Measurements from ENCODE around the gene RASGRF2. TPM values are rescaled to one million over a fixed set of nuclear protein-coding genes. Genes with fewer than 3 reads are reported as not detected.

RASGRF2 gene
- total RNA-seq, 1 experiment from 2014 or later = 2.7 TPM

GRCh38 chr5:81156732-81157131 lies 196.6 kb downstream of the RASGRF2 start:
- Histone ChIP-seq H3K4me3 (no peak overlapping the region), H3K9me3 (0 out of 2 replicates have a peak, but pooled peaks cover 1% of the 10 kb centered on the region), H3K27me3 (no peaks in the 10 kb centered on the region), H3K36me3 (no peaks in the 10 kb centered on the region)
- DNase-seq = no peak

DNA sequence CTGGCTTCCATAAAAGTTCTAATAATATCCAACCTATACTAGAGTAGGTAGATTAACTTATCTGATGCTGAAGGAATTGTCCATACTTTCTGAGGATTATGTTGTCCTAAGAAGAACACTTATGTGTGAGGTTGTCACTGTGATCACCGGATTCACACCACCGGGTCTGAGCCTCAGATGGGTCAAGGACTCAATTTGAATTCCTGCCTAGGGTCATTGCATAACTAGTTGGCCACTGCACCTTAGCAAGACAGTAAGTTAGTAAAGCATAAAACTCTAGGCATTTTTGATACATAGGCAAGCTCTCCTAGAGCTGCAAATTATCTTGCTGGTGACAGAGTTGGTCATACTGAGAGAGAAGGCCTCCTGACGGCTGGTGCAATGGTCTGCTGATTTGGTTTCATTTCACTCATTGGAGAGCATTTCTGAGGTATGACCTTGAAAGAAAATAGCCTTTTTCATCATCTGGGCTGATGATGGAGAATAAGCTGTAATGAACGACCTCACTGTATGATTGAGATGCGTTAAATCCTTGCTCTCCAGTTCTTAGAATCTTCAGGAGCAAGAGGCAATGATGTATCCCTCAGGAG lies 200.9 kb downstream of the RASGRF2 start:
- H3K4me3 ChIP-seq = no peak overlapping the region
- H3K27me3 ChIP-seq = no peaks in the 10 kb centered on the region
- no peak for DNase-seq
- H3K9me3 ChIP-seq = 0 out of 2 replicates have a peak, but pooled peaks cover 1% of the 10 kb centered on the region
- no peaks in the 10 kb centered on the region for H3K36me3 ChIP-seq

GRCh38 chr5:81162501-81162900 lies 202.3 kb downstream of the RASGRF2 start:
- Histone ChIP-seq H3K27me3 (no peaks in the 10 kb centered on the region), H3K9me3 (no peaks in the 10 kb centered on the region), H3K4me3 (no peak overlapping the region), H3K36me3 (no peaks in the 10 kb centered on the region)
- DNase-seq = no peak

DNA sequence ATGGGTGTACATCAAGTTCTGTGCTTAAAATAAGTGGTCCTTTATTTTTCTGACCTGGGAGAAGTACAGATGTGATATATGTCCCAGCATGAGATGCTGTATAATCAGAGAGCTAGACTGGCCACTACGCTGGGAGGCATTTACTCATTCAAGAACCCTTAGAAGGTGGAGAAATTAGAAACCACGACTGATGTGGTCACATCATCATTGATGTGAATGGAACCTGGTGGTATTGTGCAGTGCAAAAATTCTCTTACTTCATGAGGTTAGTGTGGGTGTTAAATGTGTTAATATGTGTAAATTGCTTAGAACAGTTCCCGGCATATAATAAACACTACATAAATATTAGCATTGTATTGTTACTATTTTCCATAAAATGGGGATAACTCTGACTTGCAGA lies 203.5 kb downstream of the RASGRF2 start:
- no peak for DNase-seq
- Histone ChIP-seq H3K4me3 (no peak overlapping the region), H3K9me3 (no peaks in the 10 kb centered on the region), H3K27me3 (no peaks in the 10 kb centered on the region), H3K36me3 (no peaks in the 10 kb centered on the region)

- DNase-seq = no peak
- H3K36me3 ChIP-seq = no peaks in the 10 kb centered on the region
- H3K4me3 ChIP-seq = no peak overlapping the region
- no peaks in the 10 kb centered on the region for H3K27me3 ChIP-seq
- H3K9me3 ChIP-seq = no peaks in the 10 kb centered on the region
Measured at GRCh38 chr5:81164476-81164875, 204.3 kb downstream of the RASGRF2 start.

DNA sequence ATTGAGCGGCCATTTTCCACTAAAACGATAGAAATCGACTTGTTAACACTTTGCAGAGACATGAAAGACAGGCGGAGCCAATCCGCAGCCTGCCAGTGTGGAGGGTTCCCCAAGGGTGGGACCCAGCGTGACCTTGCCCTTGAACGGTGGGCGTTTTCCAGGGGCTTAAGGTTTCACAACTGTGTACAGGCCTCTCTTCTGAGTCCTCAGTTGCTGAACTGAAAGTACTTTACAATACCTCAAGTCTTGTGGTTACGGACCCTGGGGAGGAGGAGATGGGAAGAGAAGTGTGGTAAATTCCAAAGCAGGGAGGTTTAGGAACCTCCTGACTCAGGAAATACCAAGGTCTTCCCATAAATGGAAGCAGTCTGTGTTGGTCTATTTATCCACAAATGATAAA lies 204.8 kb downstream of the RASGRF2 start:
- H3K9me3 ChIP-seq = no peaks in the 10 kb centered on the region
- no peak overlapping the region for H3K4me3 ChIP-seq
- DNase-seq = no peak
- H3K27me3 ChIP-seq = no peaks in the 10 kb centered on the region
- H3K36me3 ChIP-seq = no peaks in the 10 kb centered on the region

GRCh38 chr5:81165493-81166119 lies 205.4 kb downstream of the RASGRF2 start:
- Histone ChIP-seq H3K27me3 (no peaks in the 10 kb centered on the region), H3K4me3 (no peak overlapping the region)
- DNase-seq = peak; percentile 48

GRCh38 chr5:81166430-81166829 lies 206.3 kb downstream of the RASGRF2 start:
- H3K27me3 ChIP-seq = no peaks in the 10 kb centered on the region
- no peaks in the 10 kb centered on the region for H3K9me3 ChIP-seq
- no peaks in the 10 kb centered on the region for H3K36me3 ChIP-seq
- DNase-seq = no peak
- H3K4me3 ChIP-seq = no peak overlapping the region

More at GRCh38 chr5:81165493-81166119, 205.4 kb downstream of the RASGRF2 start:
- no peaks in the 10 kb centered on the region for H3K36me3 ChIP-seq
- H3K9me3 ChIP-seq = no peaks in the 10 kb centered on the region

DNA sequence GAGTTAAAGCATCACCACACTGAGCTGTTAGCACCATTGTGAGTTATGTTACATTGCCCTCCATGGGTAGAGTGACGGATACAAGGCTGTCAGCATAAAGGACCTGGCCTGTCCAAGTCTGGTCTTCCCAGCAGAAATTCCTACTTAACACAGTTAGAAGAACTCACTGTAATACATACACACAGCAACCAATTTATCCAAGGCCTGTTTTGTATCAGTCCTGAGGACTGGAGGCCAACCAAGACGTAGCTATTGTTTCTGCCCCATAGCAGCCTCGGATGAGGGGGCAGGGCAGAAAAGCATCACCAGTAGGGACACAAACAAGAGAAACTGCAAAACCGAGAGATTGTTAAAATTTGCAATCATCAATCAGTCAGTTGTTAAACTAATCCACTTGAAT lies 206.9 kb downstream of the RASGRF2 start:
- no peak for DNase-seq
- no peaks in the 10 kb centered on the region for H3K36me3 ChIP-seq
- H3K27me3 ChIP-seq = no peaks in the 10 kb centered on the region
- no peaks in the 10 kb centered on the region for H3K9me3 ChIP-seq
- H3K4me3 ChIP-seq = no peak overlapping the region

DNA sequence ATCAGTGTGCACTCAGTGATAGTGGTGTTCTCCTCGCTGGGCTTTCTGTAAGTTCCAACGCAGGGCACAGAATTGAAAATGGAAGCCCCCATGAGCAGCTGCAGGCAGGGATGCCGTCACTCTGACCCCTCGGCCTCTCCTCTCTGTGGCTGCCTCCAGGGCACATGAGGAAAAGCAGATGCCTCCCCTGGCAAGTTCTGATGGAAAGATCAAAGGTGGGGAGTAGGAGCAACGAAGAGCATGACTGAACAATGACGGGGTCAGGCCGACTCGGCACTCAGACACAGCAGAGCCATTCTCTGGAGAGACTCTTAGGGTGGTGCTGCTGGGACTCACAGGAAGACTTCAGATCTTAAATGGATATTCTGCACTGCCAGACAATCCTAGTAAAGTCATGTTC lies 207.4 kb downstream of the RASGRF2 start:
- no peak for DNase-seq
- H3K36me3 ChIP-seq = no peaks in the 10 kb centered on the region
- no peaks in the 10 kb centered on the region for H3K9me3 ChIP-seq
- no peak overlapping the region for H3K4me3 ChIP-seq
- no peaks in the 10 kb centered on the region for H3K27me3 ChIP-seq

GRCh38 chr5:81169924-81170323 lies 209.8 kb downstream of the RASGRF2 start:
- Histone ChIP-seq H3K9me3 (no peaks in the 10 kb centered on the region), H3K4me3 (no peak overlapping the region), H3K36me3 (no peaks in the 10 kb centered on the region), H3K27me3 (no peaks in the 10 kb centered on the region)
- DNase-seq = no peak

DNA sequence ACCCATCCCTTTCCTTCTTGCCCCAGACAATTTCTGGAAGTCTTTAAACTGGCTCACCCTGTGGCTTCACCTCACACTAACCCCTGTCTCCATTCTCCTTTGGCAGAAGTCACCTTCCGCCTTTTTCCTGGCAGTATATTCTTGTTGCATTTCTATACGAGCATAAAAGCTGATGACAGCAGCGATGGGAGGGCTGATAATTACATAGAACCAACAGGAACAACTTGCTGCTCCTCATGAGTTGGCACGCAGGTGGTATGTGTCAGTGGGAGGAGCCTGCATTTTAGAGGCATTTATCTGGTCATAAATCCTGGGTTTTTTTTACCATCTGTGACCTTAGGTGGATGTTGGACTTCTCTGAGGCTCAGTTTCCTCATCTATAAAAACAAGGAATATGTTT lies 211.6 kb downstream of the RASGRF2 start:
- peak; percentile 26 for DNase-seq
- no peaks in the 10 kb centered on the region for H3K27me3 ChIP-seq
- no peak overlapping the region for H3K4me3 ChIP-seq
- no peaks in the 10 kb centered on the region for H3K36me3 ChIP-seq
- no peaks in the 10 kb centered on the region for H3K9me3 ChIP-seq

DNA sequence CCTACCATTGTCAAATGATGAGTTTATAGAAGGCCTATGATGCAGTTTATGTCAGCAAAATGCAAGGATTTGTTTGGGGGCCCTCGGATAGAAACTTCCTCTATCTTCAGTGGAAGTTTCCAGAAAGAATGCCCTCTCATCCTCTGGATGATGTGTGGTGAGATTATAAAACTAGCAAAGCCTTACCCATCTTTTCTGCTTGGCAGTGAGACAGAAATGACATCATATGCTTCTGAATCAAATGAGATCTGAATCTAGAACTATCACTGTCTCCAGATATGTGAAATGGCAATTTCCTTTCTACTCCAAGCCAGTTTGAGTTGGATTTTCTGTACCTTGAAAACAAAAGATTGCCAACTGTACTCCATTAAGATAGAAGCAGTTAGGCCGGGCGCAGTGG lies 212.5 kb downstream of the RASGRF2 start:
- H3K4me3 ChIP-seq = no peak overlapping the region
- no peaks in the 10 kb centered on the region for H3K27me3 ChIP-seq
- DNase-seq = no peak
- no peaks in the 10 kb centered on the region for H3K9me3 ChIP-seq
- no peaks in the 10 kb centered on the region for H3K36me3 ChIP-seq

DNA sequence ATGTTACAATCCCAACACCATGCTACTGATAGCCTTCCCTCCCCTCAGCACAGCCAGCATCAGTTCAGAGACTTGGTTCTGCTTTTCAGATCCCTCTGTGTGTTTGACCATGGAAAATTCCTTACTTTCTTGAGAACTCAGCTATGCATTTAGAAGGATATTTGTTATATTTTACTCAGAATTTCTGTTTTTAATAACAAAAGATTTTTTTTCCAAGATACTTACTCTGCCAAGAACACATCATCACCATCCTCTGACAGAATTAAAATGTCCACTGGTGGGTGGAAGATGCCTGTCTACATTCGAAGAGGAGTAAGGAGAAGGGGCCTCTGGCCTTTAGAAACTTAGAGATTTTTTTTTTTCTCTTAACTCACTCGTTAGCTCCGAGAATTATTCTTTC lies 216.9 kb downstream of the RASGRF2 start:
- no peaks in the 10 kb centered on the region for H3K27me3 ChIP-seq
- H3K36me3 ChIP-seq = no peaks in the 10 kb centered on the region
- no peak for DNase-seq
- H3K4me3 ChIP-seq = no peak overlapping the region
- H3K9me3 ChIP-seq = no peaks in the 10 kb centered on the region

- Histone ChIP-seq H3K4me3 (no peak overlapping the region), H3K36me3 (no peaks in the 10 kb centered on the region), H3K27me3 (no peaks in the 10 kb centered on the region), H3K9me3 (no peaks in the 10 kb centered on the region)
- DNase-seq = no peak
Measured at GRCh38 chr5:81179959-81180358, 219.8 kb downstream of the RASGRF2 start.

DNA sequence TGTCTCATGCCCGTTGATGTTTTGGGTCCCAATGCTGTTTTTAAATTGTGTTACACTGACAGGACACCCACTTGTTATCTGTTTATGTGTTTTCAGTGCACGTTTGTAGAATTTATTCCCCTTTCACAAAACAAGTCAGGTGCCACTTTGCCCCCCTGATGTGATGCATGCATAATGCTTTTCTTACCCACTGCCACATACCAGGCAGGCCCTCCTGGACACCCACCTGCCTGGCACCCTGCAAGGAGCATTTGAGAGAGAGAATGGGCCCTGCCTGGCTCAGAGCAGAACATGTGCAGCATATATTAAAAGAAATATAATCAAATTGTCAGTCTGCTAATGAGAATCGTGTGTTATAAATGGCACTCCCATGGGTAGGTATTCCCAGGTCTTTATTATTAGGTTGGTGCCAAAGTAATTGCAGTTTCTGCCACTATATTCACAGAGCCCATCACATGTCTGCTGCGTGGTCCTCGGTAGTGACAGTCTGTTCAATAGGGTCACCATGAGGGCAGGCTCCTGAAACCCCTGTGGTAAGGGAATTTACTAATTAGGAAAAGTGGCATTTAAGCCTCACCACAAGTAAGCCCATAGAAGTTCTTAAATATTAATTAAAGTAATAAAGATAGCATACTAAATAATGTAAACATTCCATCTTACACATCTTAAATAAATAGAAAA lies 220.8 kb downstream of the RASGRF2 start:
- Histone ChIP-seq H3K4me3 (no peak overlapping the region), H3K36me3 (no peaks in the 10 kb centered on the region), H3K9me3 (no peaks in the 10 kb centered on the region), H3K27me3 (no peaks in the 10 kb centered on the region)
- no peak for DNase-seq

- no peak overlapping the region for H3K4me3 ChIP-seq
- no peaks in the 10 kb centered on the region for H3K9me3 ChIP-seq
- no peaks in the 10 kb centered on the region for H3K36me3 ChIP-seq
- no peaks in the 10 kb centered on the region for H3K27me3 ChIP-seq
- DNase-seq = no peak
Measured at GRCh38 chr5:81181576-81182316, 221.6 kb downstream of the RASGRF2 start.
